ENCODE data around the gene KRTAP9-6.
"Not testable (repeated sequence)": the region's sequence is repeated elsewhere in the genome, so short reads cannot be mapped to it uniquely, and the experiment has no call there.

Gene KRTAP9-6, protein sequence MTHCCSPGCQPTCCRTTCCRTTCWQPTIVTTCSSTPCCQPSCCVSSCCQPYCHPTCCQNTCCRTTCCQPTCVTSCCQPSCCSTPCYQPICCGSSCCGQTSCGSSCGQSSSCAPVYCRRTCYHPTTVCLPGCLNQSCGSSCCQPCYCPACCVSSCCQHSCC

GRCh38 chr17:41265078-41265477 is at the start of gene KRTAP9-6:
Gene KRTAP9-6 (plus strand): TSS chr17:41265378. CDS start chr17:41265378, 0 bp downstream.
- Histone ChIP-seq H3K27me3 (replicated peaks; ENCODE audit: control insufficient read depth, insufficient read depth, low read length) (peaks cover 10% of the 10 kb centered on the region), H3K4me3 (ENCODE audit: low read length) (no peak within 1 kb of the TSS), H3K36me3 (ENCODE audit: control insufficient read depth, insufficient read depth, low read length, severe bottlenecking) (no peaks in the 10 kb centered on the region), H3K9ac (ENCODE audit: low read length) (no peak within 1 kb of the TSS), H3K9me3 (ENCODE audit: control insufficient read depth, low read length) (no peaks in the 10 kb centered on the region), H3K4me1 (ENCODE audit: control insufficient read depth, insufficient read depth, low read length) (no peaks in the 10 kb centered on the region)
- DNase-seq (ENCODE audit: low read depth): no peak

GRCh38 chr17:41215681-41216080 is 49.5 kb upstream of the KRTAP9-6 start:
- DNase-seq (ENCODE audit: low read depth): no peak
- no peaks in the 10 kb centered on the region for H3K36me3 ChIP-seq (ENCODE audit: control insufficient read depth, insufficient read depth, low read length, severe bottlenecking)
- H3K27me3 ChIP-seq (replicated peaks; ENCODE audit: control insufficient read depth, insufficient read depth, low read length): no peaks in the 10 kb centered on the region
- H3K4me3 ChIP-seq (ENCODE audit: low read length): no peak overlapping the region
- no peaks in the 10 kb centered on the region for H3K4me1 ChIP-seq (ENCODE audit: control insufficient read depth, insufficient read depth, low read length)
- H3K9me3 ChIP-seq (ENCODE audit: control insufficient read depth, low read length): no peaks in the 10 kb centered on the region
- H3K9ac ChIP-seq (ENCODE audit: low read length): no peak overlapping the region

DNA sequence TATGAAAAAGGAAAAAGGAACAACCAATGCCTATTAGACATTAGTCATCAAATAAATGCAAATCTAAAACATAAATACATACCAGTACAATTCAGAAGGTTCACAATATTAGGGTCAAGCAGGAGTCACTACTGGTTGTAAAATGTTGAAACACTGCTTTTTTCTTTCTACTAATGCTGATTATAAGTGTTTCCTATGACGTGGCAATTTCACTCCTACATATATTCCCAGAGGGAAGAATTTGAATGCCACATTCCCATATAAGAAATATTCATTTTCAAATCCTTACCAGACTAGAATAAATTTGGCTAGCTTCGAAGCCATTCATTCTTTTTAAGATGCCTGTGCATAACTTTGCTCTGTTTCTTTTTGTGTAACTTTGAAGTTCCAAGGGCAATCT is 41.4 kb upstream of the KRTAP9-6 start:
- Histone ChIP-seq H3K27me3 (replicated peaks; ENCODE audit: control insufficient read depth, insufficient read depth, low read length) (peaks cover 5% of the 10 kb centered on the region), H3K4me3 (ENCODE audit: low read length) (no peak overlapping the region), H3K36me3 (ENCODE audit: control insufficient read depth, insufficient read depth, low read length, severe bottlenecking) (no peaks in the 10 kb centered on the region), H3K4me1 (ENCODE audit: control insufficient read depth, insufficient read depth, low read length) (no peaks in the 10 kb centered on the region), H3K9ac (ENCODE audit: low read length) (no peak overlapping the region), H3K9me3 (ENCODE audit: control insufficient read depth, low read length) (no peaks in the 10 kb centered on the region)
- peak; percentile 12 for DNase-seq (ENCODE audit: low read depth)

DNA sequence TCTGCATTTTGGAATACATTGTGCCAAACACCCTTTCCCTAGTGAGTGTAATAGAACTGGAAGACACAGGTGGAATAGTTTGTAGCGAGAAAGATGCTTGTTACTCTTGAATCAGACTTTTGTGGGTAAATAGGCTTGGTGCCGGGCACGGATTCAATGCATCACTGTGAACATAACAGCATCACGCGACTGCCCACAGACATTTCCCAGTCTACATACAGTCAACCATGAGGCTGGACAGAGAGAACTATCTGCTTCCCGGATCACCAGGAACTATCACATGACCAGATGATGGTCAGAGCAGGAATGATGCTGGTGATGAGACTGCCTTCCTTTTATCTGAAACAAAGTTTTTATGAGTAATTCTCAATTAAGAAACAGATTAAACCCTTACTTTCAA is 39.1 kb upstream of the KRTAP9-6 start:
- H3K4me1 ChIP-seq (ENCODE audit: control insufficient read depth, insufficient read depth, low read length): no peaks in the 10 kb centered on the region
- no peaks in the 10 kb centered on the region for H3K36me3 ChIP-seq (ENCODE audit: control insufficient read depth, insufficient read depth, low read length, severe bottlenecking)
- H3K4me3 ChIP-seq (ENCODE audit: low read length): no peak overlapping the region
- no peaks in the 10 kb centered on the region for H3K9me3 ChIP-seq (ENCODE audit: control insufficient read depth, low read length)
- peaks cover 5% of the 10 kb centered on the region for H3K27me3 ChIP-seq (replicated peaks; ENCODE audit: control insufficient read depth, insufficient read depth, low read length)
- no peak overlapping the region for H3K9ac ChIP-seq (ENCODE audit: low read length)
- DNase-seq (ENCODE audit: low read depth): no peak

GRCh38 chr17:41226598-41227095 is 38.5 kb upstream of the KRTAP9-6 start, which contains the start of gene KRTAP9-2:
Gene KRTAP9-2 (plus strand): TSS chr17:41226648. CDS start chr17:41226655, 7 bp downstream.
- not testable (repeated sequence) for H3K4me3 ChIP-seq (ENCODE audit: low read length); H3K36me3 ChIP-seq (ENCODE audit: control insufficient read depth, insufficient read depth, low read length, severe bottlenecking); H3K9ac ChIP-seq (ENCODE audit: low read length)

DNA sequence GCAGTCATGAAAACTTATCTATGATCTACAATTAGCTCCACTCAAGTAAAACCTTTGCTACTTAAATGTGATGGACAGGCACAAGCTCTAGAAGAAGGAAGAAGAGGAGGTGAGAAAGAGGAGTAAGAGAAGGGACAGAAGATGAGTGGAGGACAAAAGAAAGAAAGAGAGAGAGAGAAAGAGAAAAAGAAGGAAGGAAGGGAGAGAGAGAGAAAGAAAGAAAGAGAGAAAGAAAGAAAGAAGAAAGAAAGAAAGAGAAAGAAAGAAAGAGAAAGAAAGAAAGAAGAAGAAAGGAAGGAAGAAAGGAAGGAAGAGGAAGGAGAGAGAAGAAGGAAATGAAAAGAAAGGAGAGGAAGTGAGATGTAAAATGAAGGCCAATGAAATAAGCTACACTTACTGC is 35.1 kb upstream of the KRTAP9-6 start:
- H3K36me3 ChIP-seq (ENCODE audit: control insufficient read depth, insufficient read depth, low read length, severe bottlenecking): no peaks in the 10 kb centered on the region
- H3K4me3 ChIP-seq (ENCODE audit: low read length): no peak overlapping the region
- H3K9ac ChIP-seq (ENCODE audit: low read length): no peak overlapping the region
- no peak for DNase-seq (ENCODE audit: low read depth)
- H3K4me1 ChIP-seq (ENCODE audit: control insufficient read depth, insufficient read depth, low read length): peaks cover 6% of the 10 kb centered on the region
- no peaks in the 10 kb centered on the region for H3K9me3 ChIP-seq (ENCODE audit: control insufficient read depth, low read length)
- peaks cover 21% of the 10 kb centered on the region for H3K27me3 ChIP-seq (replicated peaks; ENCODE audit: control insufficient read depth, insufficient read depth, low read length)

More at GRCh38 chr17:41226598-41227095, 38.5 kb upstream of the KRTAP9-6 start, which contains the start of gene KRTAP9-2:
- not testable (repeated sequence) for H3K27me3 ChIP-seq (replicated peaks; ENCODE audit: control insufficient read depth, insufficient read depth, low read length); H3K9me3 ChIP-seq (ENCODE audit: control insufficient read depth, low read length); DNase-seq (ENCODE audit: low read depth); H3K4me1 ChIP-seq (ENCODE audit: control insufficient read depth, insufficient read depth, low read length)

DNA sequence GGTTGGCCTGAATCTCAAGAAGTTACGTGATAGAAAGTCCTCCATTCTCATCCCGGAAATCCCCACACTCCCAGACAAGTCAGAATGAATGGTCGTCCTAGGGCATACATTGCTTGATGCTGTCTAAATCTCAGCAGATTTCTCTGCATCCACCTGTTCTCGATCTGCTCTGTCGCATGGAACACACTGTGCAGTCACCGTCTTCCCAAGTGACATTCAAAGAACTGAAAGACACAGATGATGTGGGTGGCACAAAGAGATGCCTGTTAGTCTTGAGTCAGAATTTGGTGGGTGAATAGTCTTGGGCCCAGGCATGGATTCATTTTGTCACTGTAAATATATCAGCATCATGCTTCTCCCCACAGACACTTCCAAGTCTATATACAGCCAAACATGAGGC is 33.4 kb upstream of the KRTAP9-6 start:
- DNase-seq (ENCODE audit: low read depth): no peak
- Histone ChIP-seq H3K4me1 (ENCODE audit: control insufficient read depth, insufficient read depth, low read length) (peaks cover 6% of the 10 kb centered on the region), H3K9me3 (ENCODE audit: control insufficient read depth, low read length) (no peaks in the 10 kb centered on the region), H3K9ac (ENCODE audit: low read length) (no peak overlapping the region), H3K27me3 (replicated peaks; ENCODE audit: control insufficient read depth, insufficient read depth, low read length) (peaks cover 16% of the 10 kb centered on the region), H3K4me3 (ENCODE audit: low read length) (no peak overlapping the region), H3K36me3 (ENCODE audit: control insufficient read depth, insufficient read depth, low read length, severe bottlenecking) (no peaks in the 10 kb centered on the region)

DNA sequence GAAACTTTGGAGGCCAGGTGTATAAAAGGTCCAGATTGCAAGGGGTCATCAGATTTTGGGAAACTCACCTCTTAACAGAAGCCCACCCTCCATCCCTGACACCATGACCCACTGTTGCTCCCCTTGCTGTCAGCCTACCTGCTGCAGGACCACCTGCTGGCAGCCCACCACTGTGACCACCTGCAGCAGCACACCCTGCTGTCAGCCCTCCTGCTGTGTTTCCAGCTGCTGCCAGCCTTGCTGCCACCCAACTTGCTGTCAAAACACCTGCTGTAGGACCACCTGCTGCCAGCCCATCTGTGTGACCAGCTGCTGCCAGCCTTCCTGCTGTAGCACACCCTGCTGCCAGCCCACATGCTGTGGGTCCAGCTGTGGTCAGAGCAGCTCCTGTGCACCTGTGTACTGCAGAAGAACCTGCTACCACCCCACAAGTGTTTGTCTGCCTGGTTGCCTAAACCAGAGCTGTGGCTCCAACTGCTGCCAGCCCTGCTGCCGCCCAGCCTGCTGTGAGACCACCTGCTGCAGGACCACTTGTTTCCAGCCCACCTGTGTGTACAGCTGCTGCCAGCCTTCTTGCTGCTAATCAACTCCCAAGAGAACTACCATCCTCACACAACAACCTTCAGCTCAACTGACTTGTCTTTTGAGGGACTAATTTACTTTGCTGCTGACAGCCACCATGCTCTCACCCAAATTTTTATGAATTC is 32.6 kb upstream of the KRTAP9-6 start, which contains the start of gene KRTAP9-3:
KRTAP9-3 (plus strand) TSS at position 51 of the 707 bp plus-strand sequence; CDS start at position 104, 53 bp downstream.
- H3K27me3 ChIP-seq (replicated peaks; ENCODE audit: control insufficient read depth, insufficient read depth, low read length): peaks cover 16% of the 10 kb centered on the region
- H3K9me3 ChIP-seq (ENCODE audit: control insufficient read depth, low read length); H3K36me3 ChIP-seq (ENCODE audit: control insufficient read depth, insufficient read depth, low read length, severe bottlenecking); H3K4me3 ChIP-seq (ENCODE audit: low read length); H3K9ac ChIP-seq (ENCODE audit: low read length); DNase-seq (ENCODE audit: low read depth); H3K4me1 ChIP-seq (ENCODE audit: control insufficient read depth, insufficient read depth, low read length): not testable (repeated sequence)

GRCh38 chr17:41237116-41237515 is 28.1 kb upstream of the KRTAP9-6 start:
- not testable (repeated sequence) for H3K4me1 ChIP-seq (ENCODE audit: control insufficient read depth, insufficient read depth, low read length); DNase-seq (ENCODE audit: low read depth); H3K9me3 ChIP-seq (ENCODE audit: control insufficient read depth, low read length); H3K4me3 ChIP-seq (ENCODE audit: low read length); H3K9ac ChIP-seq (ENCODE audit: low read length); H3K36me3 ChIP-seq (ENCODE audit: control insufficient read depth, insufficient read depth, low read length, severe bottlenecking)
- peaks cover 11% of the 10 kb centered on the region for H3K27me3 ChIP-seq (replicated peaks; ENCODE audit: control insufficient read depth, insufficient read depth, low read length)

- H3K4me3 ChIP-seq (ENCODE audit: low read length); H3K9me3 ChIP-seq (ENCODE audit: control insufficient read depth, low read length); H3K4me1 ChIP-seq (ENCODE audit: control insufficient read depth, insufficient read depth, low read length); H3K27me3 ChIP-seq (replicated peaks; ENCODE audit: control insufficient read depth, insufficient read depth, low read length); H3K9ac ChIP-seq (ENCODE audit: low read length); DNase-seq (ENCODE audit: low read depth); H3K36me3 ChIP-seq (ENCODE audit: control insufficient read depth, insufficient read depth, low read length, severe bottlenecking): not testable (repeated sequence)
Measured at GRCh38 chr17:41237949-41238437, 27.2 kb upstream of the KRTAP9-6 start, which contains the start of gene KRTAP9-8. Gene KRTAP9-8 (plus strand): TSS chr17:41237999. CDS start chr17:41238052, 53 bp downstream.

- H3K27me3 ChIP-seq (replicated peaks; ENCODE audit: control insufficient read depth, insufficient read depth, low read length); DNase-seq (ENCODE audit: low read depth); H3K9me3 ChIP-seq (ENCODE audit: control insufficient read depth, low read length); H3K36me3 ChIP-seq (ENCODE audit: control insufficient read depth, insufficient read depth, low read length, severe bottlenecking); H3K4me3 ChIP-seq (ENCODE audit: low read length); H3K4me1 ChIP-seq (ENCODE audit: control insufficient read depth, insufficient read depth, low read length); H3K9ac ChIP-seq (ENCODE audit: low read length): not testable (repeated sequence)
Measured at GRCh38 chr17:41246995-41247787, 18.0 kb upstream of the KRTAP9-6 start.
